ENCODE measurements around the gene MROH9. TPM values are rescaled to one million over a fixed set of nuclear protein-coding genes. Genes with fewer than 3 reads are reported as not detected.

MROH9 gene
- total and polyA plus RNA-seq, 2 of the 4 experiments (the other 2 are of a cell fraction) = not detected

- Histone ChIP-seq H3K27me3 (ENCODE audit: control insufficient read depth, insufficient read depth, low read length) (no peaks in the 10 kb centered on the region), H2BK20ac (ENCODE audit: low read depth, low read length) (no peak overlapping the region), H3K4ac (ENCODE audit: low read depth, low read length) (no peak overlapping the region), H3K9me1 (ENCODE audit: insufficient read depth, low read length) (no peaks in the 10 kb centered on the region), H3K14ac (replicated peaks; ENCODE audit: low read depth, low read length) (no peak overlapping the region), H3K4me3 (ENCODE audit: insufficient read depth, low read depth, low read length) (no peak overlapping the region), H3K18ac (ENCODE audit: low read depth, low read length) (no peak overlapping the region), H2AK5ac (ENCODE audit: low read depth, low read length) (no peak overlapping the region), H3K9ac (ENCODE audit: low read depth, low read length) (no peak overlapping the region), H2AFZ (replicated peaks; ENCODE audit: low read length, poor library complexity) (no peak overlapping the region), H3K23ac (ENCODE audit: low read depth, low read length) (no peak overlapping the region), H2BK15ac (ENCODE audit: low read depth, low read length) (no peak overlapping the region), H4K8ac (ENCODE audit: low read depth in 2 of 2, low read length in 2 of 2) (no peak overlapping the region), H2BK5ac (ENCODE audit: low read depth, low read length, poor library complexity, severe bottlenecking) (no peak overlapping the region), H2BK120ac (ENCODE audit: low read depth, low read length) (no peak overlapping the region), H3K27ac (ENCODE audit: insufficient read depth, low read length) (no peak overlapping the region), H3K56ac (ENCODE audit: extremely low read depth, insufficient read depth, low read length) (no peak overlapping the region), H3K9me3 (ENCODE audit: control insufficient read depth, insufficient read depth, low read length) (no peaks in the 10 kb centered on the region), H2AK9ac (replicated peaks; ENCODE audit: low read depth, low read length, poor library complexity) (no peak overlapping the region), H3K79me1 (ENCODE audit: low read depth in 1 of 2, low read length in 2 of 2) (no peaks in the 10 kb centered on the region), H4K5ac (ENCODE audit: low read depth, low read length) (no peak overlapping the region), H3K4me1 (ENCODE audit: control insufficient read depth, insufficient read depth, low read length) (no peaks in the 10 kb centered on the region), H3K36me3 (ENCODE audit: control insufficient read depth, insufficient read depth, low read length) (no peaks in the 10 kb centered on the region), H3K4me2 (ENCODE audit: low read depth, low read length) (no peak overlapping the region), H4K20me1 (ENCODE audit: insufficient read depth, low read length) (no peaks in the 10 kb centered on the region), H4K91ac (ENCODE audit: insufficient read depth, low read depth, low read length) (no peak overlapping the region)
- ATAC-seq (ENCODE audit: low read depth) (no peak), DNase-seq (no peak)
- POLR2A ChIA-PET (ENCODE audit: unreplicated experiment) = interaction anchor here (0.6 kb wide), 1 partner anchor 120 kb away, joined by 3 read pairs; no protein-coding TSS in a partner anchor
- intact Hi-C loops (cut with micrococcal nuclease) = no loop called here
- dilution Hi-C loops (cut with HindIII; ENCODE audit: low sequenced_read_pairs, unreplicated experiment) = no loop called here
- in situ Hi-C loops (cut with MboI; ENCODE audit: low sequenced_read_pairs) = no loop called here
- TF ChIP-seq BHLHE40 (IDR thresholded peaks at IDR 0.05; ENCODE audit: low read depth, low read length) (no peak), CTCF (conservative IDR thresholded peaks at IDR 0.05; ENCODE audit: low read depth, low read length) (no peak), POLR2A (IDR thresholded peaks at IDR 0.05; ENCODE audit: low read depth, low read length) (no peak), MAFK (IDR thresholded peaks at IDR 0.05; ENCODE audit: low read depth, low read length) (no peak), MAZ (IDR thresholded peaks at IDR 0.05; ENCODE audit: borderline replicate concordance, low read depth, low read length) (no peak), CHD1 (IDR thresholded peaks at IDR 0.05; ENCODE audit: low read depth, low read length) (no peak), SMC3 (IDR thresholded peaks at IDR 0.05; ENCODE audit: low read depth, low read length) (no peak), FOS (IDR thresholded peaks at IDR 0.05; ENCODE audit: low read depth, low read length) (no peak), RCOR1 (IDR thresholded peaks at IDR 0.05; ENCODE audit: insufficient replicate concordance, low read length) (no peak), RAD21 (IDR thresholded peaks at IDR 0.05; ENCODE audit: low read length) (no peak), MXI1 (IDR thresholded peaks at IDR 0.05; ENCODE audit: borderline replicate concordance, low read depth, low read length) (no peak)
- TF ChIP-seq, protein P1, sequence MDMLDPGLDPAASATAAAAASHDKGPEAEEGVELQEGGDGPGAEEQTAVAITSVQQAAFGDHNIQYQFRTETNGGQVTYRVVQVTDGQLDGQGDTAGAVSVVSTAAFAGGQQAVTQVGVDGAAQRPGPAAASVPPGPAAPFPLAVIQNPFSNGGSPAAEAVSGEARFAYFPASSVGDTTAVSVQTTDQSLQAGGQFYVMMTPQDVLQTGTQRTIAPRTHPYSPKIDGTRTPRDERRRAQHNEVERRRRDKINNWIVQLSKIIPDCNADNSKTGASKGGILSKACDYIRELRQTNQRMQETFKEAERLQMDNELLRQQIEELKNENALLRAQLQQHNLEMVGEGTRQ (IDR thresholded peaks at IDR 0.05; ENCODE audit: low read depth, low read length) = no peak
- CTCF ChIA-PET = interaction anchor here (1.5 kb wide), 1 partner anchor 11 kb away, joined by 3 read pairs; no protein-coding TSS in a partner anchor
- no TSS peak for BruUV-seq (replicated peaks)
- WGBS, 2 experiments (ENCODE audit: extremely low coverage in 2 of 2, insufficient read length in 1 of 2) = no CpG with 5 or more reads among the region's 3 CpGs
Measured at GRCh38 chr1:170891872-170892271, 43.5 kb upstream of the MROH9 start.

All from IMR-90 (cell line).